SU-DHL-6 (cell line): ENCODE measurements around the gene CDK6.

Experiments
- H2AFZ ChIP-seq: fragments of 200-600 bp; sonication (generic); 2 replicates; pipeline ENCODE4 v1.6.1; 2014; ENCODE audit warnings: low read depth, mild to moderate bottlenecking, moderate library complexity, mixed read lengths, antibody characterized with exemption, low read length; ENCODE audit not compliant: severe bottlenecking
- H3F3A ChIP-seq: fragments of 200-600 bp; shearing (Covaris generic); 2 replicates; pipeline ENCODE4 v1.6.0; 2016; ENCODE audit warnings: antibody characterized with exemption, mild to moderate bottlenecking; ENCODE audit not compliant: insufficient read depth
- H3K27ac ChIP-seq: fragments of 200-600 bp; sonication (generic); 2 replicates; pipeline ENCODE4 v1.5.1; 2016; ENCODE audit warnings: low read depth, mild to moderate bottlenecking, low read length, moderate library complexity, mixed read lengths
- H3K27me3 ChIP-seq: fragments of 200-600 bp; sonication (generic), shearing (Covaris generic); 2 replicates; pipeline ENCODE4 v1.6.0; 2014; ENCODE audit warnings: mild to moderate bottlenecking, low read length
- H3K36me3 ChIP-seq: fragments of 200-600 bp; sonication (generic); 2 replicates; pipeline ENCODE4 v1.6.1; 2014; ENCODE audit warnings: mild to moderate bottlenecking, low read length, mixed read lengths
- H3K4me2 ChIP-seq: fragments of 300-600, 200-600 bp; shearing (Covaris generic), sonication (generic); 2 replicates; pipeline ENCODE4 v1.6.0; 2014; ENCODE audit warnings: low read length, low read depth, mild to moderate bottlenecking; ENCODE audit not compliant: poor library complexity, severe bottlenecking
- H3K4me3 ChIP-seq: fragments of 200-600 bp; sonication (generic); 2 replicates; pipeline ENCODE4 v1.5.1; 2014; ENCODE audit warnings: antibody characterized with exemption, low read length, mild to moderate bottlenecking, mixed read lengths; ENCODE audit not compliant: insufficient read depth, poor library complexity, severe bottlenecking
- H3K79me2 ChIP-seq: fragments of 200-600 bp; sonication (generic); 2 replicates; pipeline ENCODE4 v1.6.1; 2014; ENCODE audit warnings: mild to moderate bottlenecking, low read length, moderate library complexity; ENCODE audit not compliant: insufficient read depth
- H3K9ac ChIP-seq: fragments of 200-600 bp; sonication (generic); 2 replicates; pipeline ENCODE4 v1.7.0; 2014; ENCODE audit warnings: mild to moderate bottlenecking, low read length
- H3K9me2 ChIP-seq: fragments of 200-600 bp; sonication (generic); replicated peaks from 2 replicates; pipeline ENCODE4 v1.6.1; 2014; ENCODE audit warnings: low read length; ENCODE audit not compliant: insufficient read depth
- H3K9me3 ChIP-seq: fragments of 200-600 bp; sonication (generic); 2 replicates; pipeline ENCODE4 v1.6.1; 2014; ENCODE audit warnings: low read length, mixed read lengths; ENCODE audit not compliant: insufficient read depth
- H4K20me1 ChIP-seq: fragments of 200-600 bp; sonication (generic); 2 replicates; pipeline ENCODE4 v1.6.1; 2014; ENCODE audit warnings: low read depth, mild to moderate bottlenecking, antibody characterized with exemption, low read length, moderate library complexity, mixed read lengths
- CTCF ChIP-seq: fragments of 200-600 bp; sonication (generic); IDR thresholded peaks from one replicate; pipeline ENCODE4 v1.5.1; 2017; ENCODE audit warnings: antibody characterized with exemption, mild to moderate bottlenecking, low read length, moderate library complexity; ENCODE audit not compliant: insufficient read depth, poor library complexity, severe bottlenecking
- EZH2phosphoT487 ChIP-seq: fragments of 200-600 bp; sonication (generic), shearing (Covaris generic); conservative IDR thresholded peaks from 2 replicates; pipeline ENCODE4 v1.6.1; 2018; ENCODE audit warnings: mild to moderate bottlenecking, antibody characterized with exemption, low read length, moderate library complexity, mixed read lengths

Gene CDK6

GRCh38 chr7:92876836-92877235 lies 40.5 kb upstream of the CDK6 start:
- no peak overlapping the region for H2AFZ ChIP-seq
- H3K27me3 ChIP-seq, result no peaks in the 10 kb centered on the region
- no peak for TF ChIP-seq CTCF
- no peak for TF ChIP-seq EZH2phosphoT487
- H3K9me3 ChIP-seq, result no peaks in the 10 kb centered on the region
- no peak overlapping the region for H3K4me2 ChIP-seq
- H3K9me2 ChIP-seq, result no peaks in the 10 kb centered on the region
- H3K9ac ChIP-seq, result no peak overlapping the region
- no peaks in the 10 kb centered on the region for H3K79me2 ChIP-seq
- H3K27ac ChIP-seq, result no peak overlapping the region
- no peaks in the 10 kb centered on the region for H3K36me3 ChIP-seq
- H4K20me1 ChIP-seq, result no peaks in the 10 kb centered on the region
- no peak overlapping the region for H3K4me3 ChIP-seq
- no peaks in the 10 kb centered on the region for H3F3A ChIP-seq

- Histone ChIP-seq H3K9me3 (no peaks in the 10 kb centered on the region), H3K4me3 (no peak overlapping the region), H3K27ac (no peak overlapping the region), H2AFZ (no peak overlapping the region), H3K36me3 (no peaks in the 10 kb centered on the region), H3K27me3 (no peaks in the 10 kb centered on the region), H3K9ac (no peak overlapping the region), H3F3A (no peaks in the 10 kb centered on the region), H4K20me1 (no peaks in the 10 kb centered on the region), H3K4me2 (no peak overlapping the region), H3K9me2 (no peaks in the 10 kb centered on the region), H3K79me2 (no peaks in the 10 kb centered on the region)
- TF ChIP-seq EZH2phosphoT487 (no peak), CTCF (no peak)
Observed at GRCh38 chr7:92875719-92876118, 39.3 kb upstream of the CDK6 start.

GRCh38 chr7:92875173-92875572 lies 38.8 kb upstream of the CDK6 start:
- Histone ChIP-seq H3K4me2 (no peak overlapping the region), H3K27ac (no peak overlapping the region), H3K79me2 (no peaks in the 10 kb centered on the region), H3K9me2 (no peaks in the 10 kb centered on the region), H3K9ac (no peak overlapping the region), H3K9me3 (no peaks in the 10 kb centered on the region), H2AFZ (no peak overlapping the region), H3K36me3 (no peaks in the 10 kb centered on the region), H4K20me1 (no peaks in the 10 kb centered on the region), H3K4me3 (no peak overlapping the region), H3F3A (no peaks in the 10 kb centered on the region), H3K27me3 (no peaks in the 10 kb centered on the region)
- TF ChIP-seq EZH2phosphoT487, result no peak
- TF ChIP-seq CTCF, result no peak

GRCh38 chr7:92874567-92874966 lies 38.2 kb upstream of the CDK6 start:
- Histone ChIP-seq H3K9me3 (no peaks in the 10 kb centered on the region), H3K27me3 (no peaks in the 10 kb centered on the region), H3K9me2 (no peaks in the 10 kb centered on the region), H3K27ac (no peak overlapping the region), H3K36me3 (no peaks in the 10 kb centered on the region), H3F3A (no peaks in the 10 kb centered on the region), H3K4me2 (no peak overlapping the region), H3K9ac (no peak overlapping the region), H3K79me2 (no peaks in the 10 kb centered on the region), H4K20me1 (no peaks in the 10 kb centered on the region), H2AFZ (no peak overlapping the region), H3K4me3 (no peak overlapping the region)
- no peak for TF ChIP-seq CTCF
